SHP77 treated with DMSO at 0.1 percent for 48 hours (cell line): ENCODE results near the gene OPRL1.

ENCODE experiments used
- DNase-seq: peaks from one replicate; lab custom pipeline; 2025; lab: John Stamatoyannopoulos, UW

OPRL1 gene

GRCh38 chr20:64042054-64042781 is 37.7 kb upstream of the OPRL1 start:
- DNase-seq = no peak

GRCh38 chr20:64043768-64044167 is 36.1 kb upstream of the OPRL1 start:
- no peak for DNase-seq

- no peak for DNase-seq
Measured at GRCh38 chr20:64044484-64045247, 35.2 kb upstream of the OPRL1 start.

GRCh38 chr20:64045346-64046011 is 34.4 kb upstream of the OPRL1 start:
- DNase-seq = no peak

GRCh38 chr20:64047046-64047389 is 32.9 kb upstream of the OPRL1 start:
- no peak for DNase-seq

- no peak for DNase-seq
Measured at GRCh38 chr20:64047968-64048401, 31.9 kb upstream of the OPRL1 start.

- no peak for DNase-seq
Measured at GRCh38 chr20:64048402-64049044, 31.4 kb upstream of the OPRL1 start.

- DNase-seq = no peak
Measured at GRCh38 chr20:64049060-64049877, 30.6 kb upstream of the OPRL1 start, which contains the start of gene SOX18. TSS of gene SOX18 (minus strand) at chr20:64049639. CDS start at chr20:64049516, 123 bp downstream.

GRCh38 chr20:64049878-64050260 is 30.0 kb upstream of the OPRL1 start:
- DNase-seq = no peak

GRCh38 chr20:64050261-64051032 is 29.4 kb upstream of the OPRL1 start:
- no peak for DNase-seq

GRCh38 chr20:64051033-64051452 is 28.8 kb upstream of the OPRL1 start:
- no peak for DNase-seq

- no peak for DNase-seq
Measured at GRCh38 chr20:64051561-64052325, 28.1 kb upstream of the OPRL1 start.

- DNase-seq = no peak
Measured at GRCh38 chr20:64052326-64052722, 27.6 kb upstream of the OPRL1 start.

GRCh38 chr20:64052987-64053840 is 26.7 kb upstream of the OPRL1 start:
- DNase-seq = no peak

- DNase-seq = peak; percentile 67
Measured at GRCh38 chr20:64053841-64054661, 25.8 kb upstream of the OPRL1 start.

GRCh38 chr20:64055396-64055892 is 24.4 kb upstream of the OPRL1 start:
- no peak for DNase-seq

- DNase-seq = no peak
Measured at GRCh38 chr20:64055893-64056638, 23.8 kb upstream of the OPRL1 start.

GRCh38 chr20:64056639-64056888 is 23.3 kb upstream of the OPRL1 start:
- DNase-seq = no peak
